ENCODE measurements around the gene CSNK1E. TPM values are rescaled to one million over a fixed set of nuclear protein-coding genes. Genes with fewer than 3 reads are reported as not detected.
"Not testable (repeated sequence)": the region's sequence is repeated elsewhere in the genome, so short reads cannot be mapped to it uniquely, and the experiment has no call there.

The CSNK1E gene
- total RNA-seq = 100 to 1,000 TPM; 142 to 258 (median 163) TPM

DNA sequence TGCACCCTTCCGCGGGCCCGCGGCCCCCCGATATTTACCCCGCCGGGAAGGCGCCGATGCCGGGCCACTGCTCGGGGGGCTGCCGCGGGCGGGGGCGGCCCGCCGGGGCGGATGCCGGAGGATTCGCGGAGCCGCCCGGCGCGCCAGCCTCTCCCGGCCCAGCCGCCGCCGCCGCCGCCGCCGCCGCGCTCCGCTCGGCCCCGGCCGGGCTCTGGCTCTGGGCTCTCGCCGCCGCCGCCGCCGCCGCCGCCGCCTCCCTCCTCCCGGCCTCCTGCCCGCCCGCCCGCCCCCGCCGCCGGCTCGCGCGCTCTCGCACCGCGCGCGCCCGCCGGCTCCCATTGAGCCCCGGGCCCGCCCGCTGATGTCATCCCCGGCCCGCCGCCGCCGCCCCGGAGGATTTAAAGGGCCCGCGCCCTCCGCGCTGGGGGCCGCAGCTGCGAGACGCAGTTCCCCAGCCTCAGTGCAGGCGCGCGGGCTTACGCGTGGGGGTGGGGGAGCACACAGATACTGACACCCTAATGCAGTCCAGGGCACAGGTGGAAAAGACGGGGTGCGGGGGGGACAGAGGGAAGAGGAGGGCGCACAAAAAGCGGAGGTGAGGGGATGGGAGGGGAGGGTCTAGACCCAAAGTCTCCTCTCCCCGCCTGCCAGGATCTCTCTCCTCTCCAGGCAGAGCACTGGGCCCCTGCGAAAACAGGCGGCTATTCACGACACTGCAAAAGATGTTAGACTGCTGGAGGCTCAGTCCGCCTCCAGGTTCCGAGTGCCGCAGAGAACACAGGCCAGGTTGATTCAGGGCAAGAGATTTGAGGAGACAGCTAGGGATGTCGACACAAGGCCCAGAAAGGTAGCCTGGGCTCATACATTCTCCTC lies at the start of gene CSNK1E:
Gene CSNK1E (minus strand): TSS at position 312 of the 873 bp plus-strand sequence. CDS start 3,276 bp downstream, outside the sequence.
- intact Hi-C loops (cut with DNase I; ENCODE audit: low total_unique reads) = no loop called here
- 0 to 2% methylated on average over 19 to 45 of the region's 98 CpGs for WGBS, 2 donors
- H3K4me3 ChIP-seq (ENCODE audit: low read depth, poor library complexity, severe bottlenecking) = peak within 1 kb of the TSS; percentile 67
- peak; percentile 73 to 96 for DNase-seq (ENCODE audit: low spot score in 2 of 2)
- TF ChIP-seq, protein P1, sequence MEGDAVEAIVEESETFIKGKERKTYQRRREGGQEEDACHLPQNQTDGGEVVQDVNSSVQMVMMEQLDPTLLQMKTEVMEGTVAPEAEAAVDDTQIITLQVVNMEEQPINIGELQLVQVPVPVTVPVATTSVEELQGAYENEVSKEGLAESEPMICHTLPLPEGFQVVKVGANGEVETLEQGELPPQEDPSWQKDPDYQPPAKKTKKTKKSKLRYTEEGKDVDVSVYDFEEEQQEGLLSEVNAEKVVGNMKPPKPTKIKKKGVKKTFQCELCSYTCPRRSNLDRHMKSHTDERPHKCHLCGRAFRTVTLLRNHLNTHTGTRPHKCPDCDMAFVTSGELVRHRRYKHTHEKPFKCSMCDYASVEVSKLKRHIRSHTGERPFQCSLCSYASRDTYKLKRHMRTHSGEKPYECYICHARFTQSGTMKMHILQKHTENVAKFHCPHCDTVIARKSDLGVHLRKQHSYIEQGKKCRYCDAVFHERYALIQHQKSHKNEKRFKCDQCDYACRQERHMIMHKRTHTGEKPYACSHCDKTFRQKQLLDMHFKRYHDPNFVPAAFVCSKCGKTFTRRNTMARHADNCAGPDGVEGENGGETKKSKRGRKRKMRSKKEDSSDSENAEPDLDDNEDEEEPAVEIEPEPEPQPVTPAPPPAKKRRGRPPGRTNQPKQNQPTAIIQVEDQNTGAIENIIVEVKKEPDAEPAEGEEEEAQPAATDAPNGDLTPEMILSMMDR (IDR thresholded peaks at IDR 0.05) = no peak

DNA sequence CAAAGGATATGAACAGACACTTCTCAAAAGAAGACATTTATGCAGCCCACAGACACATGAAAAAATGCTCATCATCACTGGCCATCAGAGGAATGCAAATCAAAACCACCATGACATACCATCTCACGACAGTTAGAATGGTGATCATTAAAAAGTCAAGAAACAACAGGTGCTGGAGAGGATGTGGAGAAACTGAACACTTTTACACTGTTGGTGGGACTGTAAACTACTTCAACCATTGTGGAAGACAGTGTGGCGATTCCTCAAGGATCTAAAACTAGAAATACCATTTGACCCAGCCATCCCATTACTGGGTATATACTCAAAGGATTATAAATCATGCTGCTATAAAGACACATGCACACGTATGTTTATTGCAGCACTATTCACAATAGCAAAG lies 48.6 kb upstream of the CSNK1E start:
- intact Hi-C loops (cut with DNase I; ENCODE audit: low total_unique reads); H3K4me3 ChIP-seq (ENCODE audit: low read depth, poor library complexity, severe bottlenecking); DNase-seq (ENCODE audit: low spot score in 2 of 2): not testable (repeated sequence)
- WGBS, 2 donors = 93 to 94% methylated on average over 3 of the region's 3 CpGs

DNA sequence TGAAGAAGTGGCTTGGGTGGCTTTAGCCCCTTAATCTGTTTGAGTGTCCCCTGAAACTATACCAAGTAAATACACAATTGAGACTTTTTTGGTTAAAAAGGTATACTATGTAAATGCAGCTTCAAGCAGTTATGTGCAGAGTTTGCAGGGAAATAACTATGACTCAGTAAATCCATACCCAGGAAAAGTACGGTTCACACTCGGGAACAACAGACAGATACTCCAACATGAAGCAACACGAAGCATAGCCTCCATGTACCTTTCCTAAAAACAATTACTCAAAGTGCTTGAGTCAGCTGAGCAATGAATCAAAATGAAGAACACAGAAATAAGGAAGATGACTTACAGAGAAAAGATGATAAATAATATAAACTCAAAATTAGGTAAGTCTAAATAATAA lies 47.9 kb upstream of the CSNK1E start:
- WGBS, 2 donors = 68 to 81% methylated on average over 3 of the region's 3 CpGs
- H3K4me3 ChIP-seq (ENCODE audit: low read depth, poor library complexity, severe bottlenecking); DNase-seq (ENCODE audit: low spot score in 2 of 2); intact Hi-C loops (cut with DNase I; ENCODE audit: low total_unique reads): not testable (repeated sequence)

DNA sequence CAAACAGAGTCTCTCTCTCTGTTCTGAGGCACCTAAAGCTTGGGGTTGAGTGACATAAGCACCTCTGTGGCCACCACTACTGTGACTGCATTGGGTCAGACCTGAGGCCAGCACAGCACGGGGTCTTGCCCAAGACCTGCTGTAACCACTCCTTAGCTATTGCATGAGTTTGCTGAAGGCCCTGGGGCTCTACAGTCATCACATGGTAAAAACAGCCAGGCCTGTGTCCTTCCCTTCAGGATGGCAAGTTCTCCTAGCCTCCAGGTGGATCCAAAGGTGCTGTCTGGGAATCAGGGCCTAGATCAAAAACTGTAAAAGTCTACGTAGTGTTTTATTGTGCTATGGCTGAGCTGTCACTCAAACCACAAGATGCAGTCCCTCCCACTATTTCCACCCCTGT lies 43.3 kb upstream of the CSNK1E start:
- DNase-seq (ENCODE audit: low spot score in 2 of 2); H3K4me3 ChIP-seq (ENCODE audit: low read depth, poor library complexity, severe bottlenecking); intact Hi-C loops (cut with DNase I; ENCODE audit: low total_unique reads): not testable (repeated sequence)
- WGBS, 2 donors = 76 to 96% methylated on average over 2 of the region's 2 CpGs

DNA sequence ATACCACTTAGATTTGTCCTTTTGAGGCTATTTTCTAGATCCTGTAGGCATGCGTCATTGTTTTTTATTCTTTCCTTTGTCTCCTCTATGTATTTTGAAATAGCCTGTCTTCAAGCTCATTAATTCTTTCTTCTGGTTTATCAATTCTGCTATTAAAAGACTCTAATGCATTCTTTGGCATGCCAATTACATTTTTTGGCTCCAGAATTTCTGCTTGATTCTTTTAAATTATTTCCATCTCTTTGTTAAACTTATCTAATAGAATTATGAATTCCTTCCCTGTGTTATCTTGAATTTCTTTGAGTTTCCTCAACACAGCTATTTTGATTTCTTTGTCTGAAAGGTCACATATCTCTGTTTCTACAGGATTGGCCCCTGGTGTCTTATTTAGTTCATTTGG lies 42.6 kb upstream of the CSNK1E start:
- intact Hi-C loops (cut with DNase I; ENCODE audit: low total_unique reads) = loop anchor here (10.0 kb wide), 1 partner anchor 305 kb away; the partner anchor contains the start of gene PICK1
- WGBS, 2 donors = 100% methylated on average over 1 of the region's 1 CpG

DNA sequence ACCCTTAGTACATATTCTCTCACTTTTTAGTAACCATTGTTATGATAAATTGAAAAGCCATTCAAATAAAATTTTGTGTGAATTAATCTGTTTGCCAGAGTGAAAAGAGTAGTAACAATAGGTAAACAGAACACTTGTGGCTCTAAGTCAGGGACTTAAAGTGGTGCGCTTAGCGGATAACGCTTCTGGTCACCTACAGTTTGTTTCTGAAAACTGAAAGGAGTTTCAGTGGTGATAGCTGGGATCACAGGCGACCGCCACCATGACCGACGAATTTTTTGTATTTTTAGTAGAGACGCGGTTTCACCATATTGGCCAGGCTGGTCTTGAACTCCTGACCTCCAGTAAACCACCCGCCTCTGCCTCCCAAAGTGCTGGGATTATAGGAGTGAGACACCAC lies 40.7 kb upstream of the CSNK1E start:
- H3K4me3 ChIP-seq (ENCODE audit: low read depth, poor library complexity, severe bottlenecking); DNase-seq (ENCODE audit: low spot score in 2 of 2): not testable (repeated sequence)
- intact Hi-C loops (cut with DNase I; ENCODE audit: low total_unique reads) = loop anchor here (10.0 kb wide), 1 partner anchor 303 kb away; the partner anchor contains the start of gene PICK1
- WGBS, 2 donors = 85 to 91% methylated on average over 10 of the region's 10 CpGs

More for the DNA sequence above, 42.6 kb upstream of the CSNK1E start:
- DNase-seq (ENCODE audit: low spot score in 2 of 2); H3K4me3 ChIP-seq (ENCODE audit: low read depth, poor library complexity, severe bottlenecking): not testable (repeated sequence)

DNA sequence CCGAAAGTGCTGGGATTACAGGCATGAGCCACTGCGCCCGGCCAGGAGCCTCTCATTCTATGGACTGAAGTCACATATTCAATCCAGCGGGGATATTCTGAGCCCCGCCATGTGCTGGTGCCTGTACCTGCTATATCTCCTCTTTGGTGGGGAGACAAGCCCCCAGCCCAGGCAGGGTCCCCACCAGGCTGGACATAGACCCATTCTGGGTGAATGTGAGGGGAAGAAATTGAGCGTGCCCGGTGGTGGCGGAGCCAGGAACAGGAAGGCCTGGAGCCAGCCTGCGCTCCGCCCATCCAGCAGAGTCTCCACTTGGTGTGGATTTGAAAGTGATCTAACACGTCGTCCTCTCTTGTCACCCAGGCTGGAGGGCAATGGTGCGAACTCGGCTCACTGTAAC lies 38.0 kb upstream of the CSNK1E start:
- WGBS, 2 donors = 90 to 96% methylated on average over 14 of the region's 14 CpGs
- peak in 1 of 2 donors; percentile 74 for DNase-seq (ENCODE audit: low spot score in 2 of 2)
- TF ChIP-seq POLR2A (IDR thresholded peaks at IDR 0.05) = no peak
- TF ChIP-seq, protein P1 (IDR thresholded peaks at IDR 0.05) = no peak
- intact Hi-C loops (cut with DNase I; ENCODE audit: low total_unique reads) = loop anchor here (10.0 kb wide), 1 partner anchor 300 kb away; the partner anchor contains the start of gene PICK1
- H3K4me3 ChIP-seq (ENCODE audit: low read depth, poor library complexity, severe bottlenecking) = no peak overlapping the region

DNA sequence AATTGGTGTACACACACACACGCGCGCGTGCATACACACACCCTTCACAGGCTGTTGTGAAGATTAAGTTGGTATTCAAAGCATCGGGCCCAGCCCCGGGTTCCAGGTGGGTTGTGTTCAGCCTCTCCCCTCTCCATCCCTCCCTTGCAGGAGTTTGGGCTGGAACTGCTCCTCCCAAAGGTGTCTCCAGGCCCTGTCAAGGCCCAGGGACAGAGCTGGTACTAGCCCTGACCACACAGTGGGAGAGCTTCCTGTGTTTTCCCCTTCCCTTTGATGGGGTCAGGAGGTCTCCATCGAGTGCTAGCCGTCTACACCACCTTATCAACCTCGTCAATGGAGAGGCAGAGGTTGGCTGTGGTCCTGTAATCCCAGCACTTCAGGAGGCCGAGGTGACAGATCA lies 36.5 kb upstream of the CSNK1E start:
- 77 to 84% methylated on average over 9 to 10 of the region's 10 CpGs for WGBS, 2 donors
- peak in 1 of 2 donors; percentile 76 for DNase-seq (ENCODE audit: low spot score in 2 of 2)
- intact Hi-C loops (cut with DNase I; ENCODE audit: low total_unique reads) = loop anchor here (10.0 kb wide), 1 partner anchor 299 kb away; the partner anchor contains the start of gene PICK1

More for the DNA sequence above, 36.5 kb upstream of the CSNK1E start:
- no peak overlapping the region for H3K4me3 ChIP-seq (ENCODE audit: low read depth, poor library complexity, severe bottlenecking)
- no peak for TF ChIP-seq POLR2A (IDR thresholded peaks at IDR 0.05)
- TF ChIP-seq, protein P1 (IDR thresholded peaks at IDR 0.05) = no peak
